ENCODE data around the gene TSG101. TPM values are rescaled to one million over a fixed set of nuclear protein-coding genes. Genes with fewer than 3 reads are reported as not detected.

Gene TSG101
- total and polyA plus RNA-seq, 10 of the 15 experiments (the other 5 are each of a cell fraction or from before 2014, with no cell fraction given) = 22.3 to 147 (median 84.9) TPM

- Histone ChIP-seq H3K27me3 (replicated peaks in 1 of 2; ENCODE audit: control insufficient read depth in 2 of 2, insufficient read depth in 2 of 2, low read length in 1 of 2) (no peaks in the 10 kb centered on the region), H3K4me2 (ENCODE audit: control insufficient read depth, insufficient read depth) (no peak overlapping the region), H3K4me1 (ENCODE audit: control insufficient read depth, insufficient read depth, low read length) (no peaks in the 10 kb centered on the region), H2AFZ (ENCODE audit: control insufficient read depth, low read depth, low read length) (no peak overlapping the region), H3K36me3 (ENCODE audit: control insufficient read depth in 2 of 2, insufficient read depth in 2 of 2, low read length in 1 of 2) (peaks cover 0 to 7% of the 10 kb centered on the region in 2 experiments; a peak in 1 of 4 replicates), H3K27ac (ENCODE audit: control insufficient read depth, insufficient read depth) (no peak overlapping the region), H3K4me3 (no peak overlapping the region), H3K9ac (ENCODE audit: control insufficient read depth, insufficient read depth, low read length) (no peak overlapping the region), H3K79me2 (ENCODE audit: control insufficient read depth, insufficient read depth, low read length) (no peaks in the 10 kb centered on the region), H4K20me1 (ENCODE audit: control insufficient read depth, insufficient read depth) (no peaks in the 10 kb centered on the region), H3K9me3 (replicated peaks; ENCODE audit: control insufficient read depth, insufficient read depth, low read length) (no peaks in the 10 kb centered on the region)
- POLR2A ChIA-PET = no interaction called here
- intact Hi-C loops (cut with micrococcal nuclease; ENCODE audit: unreplicated experiment) = no loop called here
- no peak for TF ChIP-seq HSF1 (IDR thresholded peaks at IDR 0.05; ENCODE audit: low read depth, low read length)
- no peak for TF ChIP-seq TCF7 (IDR thresholded peaks at IDR 0.05; ENCODE audit: borderline replicate concordance)
- TF ChIP-seq GABPA (IDR thresholded peaks at IDR 0.05; ENCODE audit: low read depth) = no peak
- no peak for TF ChIP-seq RAD51 (IDR thresholded peaks at IDR 0.05)
- no peak for TF ChIP-seq CEBPZ (IDR thresholded peaks at IDR 0.05; ENCODE audit: low read depth, low read length)
- TF ChIP-seq MXI1 (IDR thresholded peaks at IDR 0.05; ENCODE audit: low read depth, low read length) = no peak
- TF ChIP-seq BCL11A (IDR thresholded peaks at IDR 0.05; ENCODE audit: low read depth, low read length) = no peak
- no peak for TF ChIP-seq GATAD2B (conservative IDR thresholded peaks at IDR 0.05; ENCODE audit: low read depth)
- no peak for TF ChIP-seq FOS (IDR thresholded peaks at IDR 0.05; ENCODE audit: borderline replicate concordance, extremely low read depth, insufficient read length)
- TF ChIP-seq WRNIP1 (IDR thresholded peaks at IDR 0.05; ENCODE audit: borderline replicate concordance, low read depth, low read length) = no peak
- TF ChIP-seq ATF7 (IDR thresholded peaks at IDR 0.05; ENCODE audit: low read depth) = no peak
- TF ChIP-seq ZZZ3 (IDR thresholded peaks at IDR 0.05; ENCODE audit: control insufficient read depth, insufficient read length, low read depth) = no peak
- no peak for TF ChIP-seq RAD21 (IDR thresholded peaks at IDR 0.05; ENCODE audit: insufficient read depth, low read depth, low read length)
- no peak for TF ChIP-seq CREM (IDR thresholded peaks at IDR 0.05; ENCODE audit: low read depth)
- TF ChIP-seq IRF5 (IDR thresholded peaks at IDR 0.05; ENCODE audit: borderline replicate concordance) = no peak
- TF ChIP-seq RUNX3 (IDR thresholded peaks at IDR 0.05; ENCODE audit: low read length) = no peak
- ATAC-seq (no peak), FAIRE-seq (no peak), DNase-seq (ENCODE audit: low read depth, low spot score) (no peak)
- RAD21 ChIA-PET (ENCODE audit: unreplicated experiment) = interaction anchor here (1.6 kb wide), 1 partner anchor 205 kb away, joined by 3 read pairs; no protein-coding TSS in a partner anchor
- BruUV-seq (replicated peaks) = no TSS peak
- SMC1A ChIA-PET (ENCODE audit: uncharacterized antibody, unreplicated experiment) = interaction anchor here (1.1 to 2.1 kb wide), 3 partner anchors 8 to 16 kb away, joined by 3 to 7 read pairs (median 6); no protein-coding TSS in a partner anchor
- CTCF ChIA-PET = interaction anchor here (0.6 to 1.2 kb wide), 2 partner anchors 16 to 84 kb away, joined by 3 read pairs; no protein-coding TSS in a partner anchor
- WGBS (ENCODE audit: insufficient coverage, insufficient replicate concordance, low lambda C conversion rate, missing lambda C conversion rate) = 98% methylated on average over 2 of the region's 2 CpGs
- in situ Hi-C loops (cut with MboI) = no loop called here
Observed at GRCh38 chr11:18563090-18563730, 36.5 kb upstream of the TSG101 start.

Data from GM12878 (cell line).